Measurements from ENCODE around the gene PTPRJ. TPM values are rescaled to one million over a fixed set of nuclear protein-coding genes. Genes with fewer than 3 reads are reported as not detected.

The PTPRJ gene
- total and polyA plus RNA-seq, 2 donors (not counting 3 experiments of a cell fraction or from before 2014, with no cell fraction given), result 3.1 to 7.7 TPM

DNA sequence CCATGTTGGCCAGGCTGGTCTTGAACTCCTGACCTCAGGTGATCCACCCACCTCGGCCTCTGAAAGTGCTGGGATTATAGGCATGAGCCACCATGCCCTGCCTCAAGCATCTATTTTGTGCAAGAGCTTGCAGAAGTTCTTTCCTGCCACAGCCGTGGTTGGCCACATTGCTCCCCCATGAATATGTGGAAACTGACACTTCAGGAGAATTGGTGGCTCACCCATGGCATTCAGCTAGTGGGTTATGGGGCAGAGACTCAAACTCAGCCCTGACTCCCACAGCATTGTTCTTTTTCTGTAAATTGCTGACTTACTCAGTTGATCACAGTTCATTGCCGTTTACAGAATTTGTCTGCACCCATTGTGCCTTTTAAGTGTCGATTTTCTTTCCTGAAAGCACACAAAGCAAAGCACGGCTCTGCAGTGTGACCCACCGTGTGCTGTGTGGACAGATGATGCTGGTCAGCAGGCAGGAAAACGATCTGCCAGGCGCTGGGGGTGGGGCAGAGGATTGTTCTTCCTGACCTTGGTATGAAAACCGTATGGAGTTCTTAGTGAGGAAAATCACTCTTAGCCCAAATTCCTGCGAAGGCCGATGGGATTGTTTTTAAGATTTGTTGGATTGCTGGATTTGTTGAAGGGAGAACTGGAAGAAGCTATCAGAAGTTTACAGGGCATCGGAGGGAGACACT is 115.6 kb downstream of the PTPRJ start:
- DNase-seq (ENCODE audit: low read depth, low spot score) (no peak), FAIRE-seq (no peak)
- no peak overlapping the region for H3K4me3 ChIP-seq (replicated peaks in 1 of 3; ENCODE audit: insufficient read depth in 1 of 3, low read depth in 1 of 3, low read length in 3 of 3)
- no peaks in the 10 kb centered on the region for H3K36me3 ChIP-seq (ENCODE audit: control insufficient read depth in 2 of 2, extremely low read depth in 1 of 2, insufficient read depth in 2 of 2, low read length in 2 of 2)
- H3K4me2 ChIP-seq (ENCODE audit: insufficient read depth, low read length), result no peak overlapping the region
- ChIA-PET POLR2A (interaction anchor here (0.6 kb wide), 1 partner anchor 15 kb away, joined by 3 read pairs; no protein-coding TSS in a partner anchor), CTCF (interaction anchor here (0.8 to 5.9 kb wide), 3 partner anchors 12 to 148 kb away, joined by 3 to 46 read pairs (median 4); no protein-coding TSS in a partner anchor)
- H3K9me3 ChIP-seq (replicated peaks; ENCODE audit: control insufficient read depth, insufficient read depth, low read length), result no peaks in the 10 kb centered on the region
- H3K4me1 ChIP-seq (ENCODE audit: control insufficient read depth, extremely low read depth, insufficient read depth, low read length), result no peaks in the 10 kb centered on the region
- H2AFZ ChIP-seq (ENCODE audit: low read depth, low read length), result no peak overlapping the region
- no peaks in the 10 kb centered on the region for H4K20me1 ChIP-seq (replicated peaks; ENCODE audit: control insufficient read depth, extremely low read depth, insufficient read depth, low read length)
- no peak for TF ChIP-seq MYC (IDR thresholded peaks at IDR 0.05; ENCODE audit: low read depth, low read length)
- TF ChIP-seq, protein P1, sequence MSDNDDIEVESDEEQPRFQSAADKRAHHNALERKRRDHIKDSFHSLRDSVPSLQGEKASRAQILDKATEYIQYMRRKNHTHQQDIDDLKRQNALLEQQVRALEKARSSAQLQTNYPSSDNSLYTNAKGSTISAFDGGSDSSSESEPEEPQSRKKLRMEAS (IDR thresholded peaks at IDR 0.05; ENCODE audit: insufficient read depth, insufficient read length), result no peak
- no peak for TF ChIP-seq GATA2 (IDR thresholded peaks at IDR 0.05; ENCODE audit: insufficient read depth, insufficient read length, low read depth, low read length)
- no peak for TF ChIP-seq EZH2 (IDR thresholded peaks at IDR 0.05; ENCODE audit: borderline replicate concordance, low read depth, low read length, severe bottlenecking)
- no peak for TF ChIP-seq POLR2A (IDR thresholded peaks at IDR 0.05; ENCODE audit: low read depth, low read length)
- TF ChIP-seq, protein P2, sequence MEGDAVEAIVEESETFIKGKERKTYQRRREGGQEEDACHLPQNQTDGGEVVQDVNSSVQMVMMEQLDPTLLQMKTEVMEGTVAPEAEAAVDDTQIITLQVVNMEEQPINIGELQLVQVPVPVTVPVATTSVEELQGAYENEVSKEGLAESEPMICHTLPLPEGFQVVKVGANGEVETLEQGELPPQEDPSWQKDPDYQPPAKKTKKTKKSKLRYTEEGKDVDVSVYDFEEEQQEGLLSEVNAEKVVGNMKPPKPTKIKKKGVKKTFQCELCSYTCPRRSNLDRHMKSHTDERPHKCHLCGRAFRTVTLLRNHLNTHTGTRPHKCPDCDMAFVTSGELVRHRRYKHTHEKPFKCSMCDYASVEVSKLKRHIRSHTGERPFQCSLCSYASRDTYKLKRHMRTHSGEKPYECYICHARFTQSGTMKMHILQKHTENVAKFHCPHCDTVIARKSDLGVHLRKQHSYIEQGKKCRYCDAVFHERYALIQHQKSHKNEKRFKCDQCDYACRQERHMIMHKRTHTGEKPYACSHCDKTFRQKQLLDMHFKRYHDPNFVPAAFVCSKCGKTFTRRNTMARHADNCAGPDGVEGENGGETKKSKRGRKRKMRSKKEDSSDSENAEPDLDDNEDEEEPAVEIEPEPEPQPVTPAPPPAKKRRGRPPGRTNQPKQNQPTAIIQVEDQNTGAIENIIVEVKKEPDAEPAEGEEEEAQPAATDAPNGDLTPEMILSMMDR (IDR thresholded peaks at IDR 0.05; ENCODE audit: extremely low read depth in 1 of 2, insufficient read depth in 1 of 2, low read depth in 1 of 2, low read length in 2 of 2), result no peak
- TF ChIP-seq POLR2AphosphoS5 (IDR thresholded peaks at IDR 0.05; ENCODE audit: insufficient read depth, low read depth, low read length), result no peak
- TF ChIP-seq JUN (IDR thresholded peaks at IDR 0.05; ENCODE audit: borderline replicate concordance, insufficient read depth, insufficient read length, low read depth), result no peak
- no peak for TF ChIP-seq FOS (IDR thresholded peaks at IDR 0.05; ENCODE audit: borderline replicate concordance, insufficient read depth, low read length)
- H3K27ac ChIP-seq (ENCODE audit: insufficient read depth, low read depth, low read length), result no peak overlapping the region
- H3K9me1 ChIP-seq (replicated peaks; ENCODE audit: control insufficient read depth, extremely low read depth, insufficient read depth, low read length), result no peaks in the 10 kb centered on the region
- BruUV-seq (replicated peaks), result no TSS peak
- no peak overlapping the region for H3K9ac ChIP-seq (replicated peaks; ENCODE audit: extremely low read depth, insufficient read depth, low read length)
- H3K27me3 ChIP-seq (ENCODE audit: control insufficient read depth in 2 of 2, insufficient read depth in 2 of 2, low read length in 2 of 2), result no peaks in the 10 kb centered on the region
- intact Hi-C loops (cut with micrococcal nuclease) (no loop called here), dilution Hi-C loops (cut with MboI; ENCODE audit: extremely low pct_ligation_motif_present, low sequenced_read_pairs) (no loop called here)
- no peaks in the 10 kb centered on the region for H3K79me2 ChIP-seq (ENCODE audit: control insufficient read depth, insufficient read depth, low read length)

Measured in endothelial cell of umbilical vein (primary cell).